ENCODE measurements around the gene FBLN7.
"Not testable (repeated sequence)": the region's sequence is repeated elsewhere in the genome, so short reads cannot be mapped to it uniquely, and the experiment has no call there.

FBLN7 gene

GRCh38 chr2:112185131-112185530, 46.9 kb downstream of the FBLN7 start:
- DNase-seq (ENCODE audit: low read depth) = no peak

- no peak for DNase-seq (ENCODE audit: low read depth)
Observed at GRCh38 chr2:112187046-112187715, 49.0 kb downstream of the FBLN7 start.

GRCh38 chr2:112187805-112188596, 49.8 kb downstream of the FBLN7 start:
- no peak for DNase-seq (ENCODE audit: low read depth)

GRCh38 chr2:112189001-112189556, 50.9 kb downstream of the FBLN7 start:
- no peak for DNase-seq (ENCODE audit: low read depth)

- no peak for DNase-seq (ENCODE audit: low read depth)
Observed at GRCh38 chr2:112194028-112194427, 55.8 kb downstream of the FBLN7 start.

GRCh38 chr2:112194482-112194881, 56.3 kb downstream of the FBLN7 start:
- no peak for DNase-seq (ENCODE audit: low read depth)

- no peak for DNase-seq (ENCODE audit: low read depth)
Observed at GRCh38 chr2:112195167-112195766, 57.1 kb downstream of the FBLN7 start.

- DNase-seq (ENCODE audit: low read depth) = no peak
Observed at GRCh38 chr2:112195950-112196349, 57.8 kb downstream of the FBLN7 start.

GRCh38 chr2:112197868-112198267, 59.7 kb downstream of the FBLN7 start:
- no peak for DNase-seq (ENCODE audit: low read depth)

GRCh38 chr2:112198780-112199179, 60.6 kb downstream of the FBLN7 start:
- DNase-seq (ENCODE audit: low read depth) = no peak

- no peak for DNase-seq (ENCODE audit: low read depth)
Observed at GRCh38 chr2:112199188-112199587, 61.0 kb downstream of the FBLN7 start.

GRCh38 chr2:112201696-112202430, 63.7 kb downstream of the FBLN7 start:
- no peak for DNase-seq (ENCODE audit: low read depth)

GRCh38 chr2:112204411-112204810, 66.2 kb downstream of the FBLN7 start:
- peak; percentile 6 for DNase-seq (ENCODE audit: low read depth)

- DNase-seq (ENCODE audit: low read depth) = not testable (repeated sequence)
Observed at GRCh38 chr2:112207905-112208304, 69.7 kb downstream of the FBLN7 start.

- DNase-seq (ENCODE audit: low read depth) = peak; percentile 16
Observed at GRCh38 chr2:112216167-112216566, 78.0 kb downstream of the FBLN7 start.

- DNase-seq (ENCODE audit: low read depth) = no peak
Observed at GRCh38 chr2:112217854-112218253, 79.7 kb downstream of the FBLN7 start.

- no peak for DNase-seq (ENCODE audit: low read depth)
Observed at GRCh38 chr2:112220186-112220585, 82.0 kb downstream of the FBLN7 start.

- no peak for DNase-seq (ENCODE audit: low read depth)
Observed at GRCh38 chr2:112220831-112221230, 82.6 kb downstream of the FBLN7 start.

- DNase-seq (ENCODE audit: low read depth) = peak; percentile 59
Observed at GRCh38 chr2:112229348-112229747, 91.2 kb downstream of the FBLN7 start.

GRCh38 chr2:112230371-112230770, 92.2 kb downstream of the FBLN7 start:
- no peak for DNase-seq (ENCODE audit: low read depth)

All from stromal cell of bone marrow (primary cell).